Testis (tissue), 5 donors: ENCODE data around the gene COL6A1. TPM values are rescaled to one million over a fixed set of nuclear protein-coding genes. Genes with fewer than 3 reads are reported as not detected.

Source experiments
- DNase-seq: peaks from one replicate; pipeline ENCODE4 v3.0.0-alpha.2; 2019
- H3K27ac ChIP-seq, 2 donors: fragments of 200-600 bp; sonication (generic); one replicate each; pipeline ENCODE4 v1.5.1; 2019
- H3K27me3 ChIP-seq: fragments of 200-600 bp; sonication (generic); one replicate; pipeline ENCODE4 v1.5.1; 2019
- H3K36me3 ChIP-seq: fragments of 200-600 bp; sonication (generic); one replicate; pipeline ENCODE4 v1.5.1; 2017; ENCODE audit warnings: low read depth; ENCODE audit errors: missing control alignments
- H3K4me1 ChIP-seq: fragments of 200-600 bp; sonication (generic); one replicate; pipeline ENCODE4 v1.5.1; 2019
- H3K4me3 ChIP-seq, 2 donors: fragments of 200-600 bp; sonication (generic); one replicate each; pipeline ENCODE4 v1.5.1; 2017 to 2019
- H3K9me3 ChIP-seq: fragments of 200-600 bp; sonication (generic); one replicate; pipeline ENCODE4 v1.5.1; 2017
- POLR2A ChIP-seq: fragments of 450-650 bp; IDR thresholded peaks from one replicate; pipeline ENCODE4 v1.6.1; 2017; ENCODE audit warnings: antibody characterized with exemption, mild to moderate bottlenecking, moderate library complexity
- WGBS, 2 donors: methylation state at CpG; one replicate each; pipeline ENCODE4 v1.1.5; 2018; 5-methylcytosine and 5-hydroxymethylcytosine counted together
- intact Hi-C: fragments of 100-400 bp; cut with DNase I; formaldehyde crosslinking; loops from one replicate; pipeline ENCODE4 v1.15.1; 2023; ENCODE audit warnings: low total_unique reads
- long read RNA-seq, 2 donors: transcript quantifications; one replicate each; lab custom pipeline, GENCODE V29; 2026
- polyA plus RNA-seq: library from polyadenylated mRNA; stranded (reverse); fragments of 350-450 nt; fragmentation: Illumina TruSeq; extraction: RNeasy Lipid Tissue Mini Kit (QIAGEN cat#74804); gene quantifications from one replicate; pipeline ENCODE4 v1.2.3, GENCODE V29; 2014; ENCODE audit warnings: low read depth, low replicate concordance; ENCODE audit not compliant: insufficient read depth
- total RNA-seq, 2 donors: library from RNA; depleted of rRNA; stranded (reverse); fragments of >200 nt; gene quantifications; one replicate each; pipeline ENCODE4 v1.2.3, GENCODE V29; 2016
- TF ChIP-seq, protein P1 (sequence below), 3 experiments: fragments of 450-650 bp in 2 of 3; fragments of 200-600 bp in 1 of 3; sonication (generic) in 1 of 3; IDR thresholded peaks; one replicate each; pipeline ENCODE4 v1.5.1; 2016 to 2019; ENCODE audit warnings: antibody characterized with exemption in 3 of 3, mild to moderate bottlenecking in 2 of 3, moderate library complexity in 1 of 3

Gene COL6A1, protein sequence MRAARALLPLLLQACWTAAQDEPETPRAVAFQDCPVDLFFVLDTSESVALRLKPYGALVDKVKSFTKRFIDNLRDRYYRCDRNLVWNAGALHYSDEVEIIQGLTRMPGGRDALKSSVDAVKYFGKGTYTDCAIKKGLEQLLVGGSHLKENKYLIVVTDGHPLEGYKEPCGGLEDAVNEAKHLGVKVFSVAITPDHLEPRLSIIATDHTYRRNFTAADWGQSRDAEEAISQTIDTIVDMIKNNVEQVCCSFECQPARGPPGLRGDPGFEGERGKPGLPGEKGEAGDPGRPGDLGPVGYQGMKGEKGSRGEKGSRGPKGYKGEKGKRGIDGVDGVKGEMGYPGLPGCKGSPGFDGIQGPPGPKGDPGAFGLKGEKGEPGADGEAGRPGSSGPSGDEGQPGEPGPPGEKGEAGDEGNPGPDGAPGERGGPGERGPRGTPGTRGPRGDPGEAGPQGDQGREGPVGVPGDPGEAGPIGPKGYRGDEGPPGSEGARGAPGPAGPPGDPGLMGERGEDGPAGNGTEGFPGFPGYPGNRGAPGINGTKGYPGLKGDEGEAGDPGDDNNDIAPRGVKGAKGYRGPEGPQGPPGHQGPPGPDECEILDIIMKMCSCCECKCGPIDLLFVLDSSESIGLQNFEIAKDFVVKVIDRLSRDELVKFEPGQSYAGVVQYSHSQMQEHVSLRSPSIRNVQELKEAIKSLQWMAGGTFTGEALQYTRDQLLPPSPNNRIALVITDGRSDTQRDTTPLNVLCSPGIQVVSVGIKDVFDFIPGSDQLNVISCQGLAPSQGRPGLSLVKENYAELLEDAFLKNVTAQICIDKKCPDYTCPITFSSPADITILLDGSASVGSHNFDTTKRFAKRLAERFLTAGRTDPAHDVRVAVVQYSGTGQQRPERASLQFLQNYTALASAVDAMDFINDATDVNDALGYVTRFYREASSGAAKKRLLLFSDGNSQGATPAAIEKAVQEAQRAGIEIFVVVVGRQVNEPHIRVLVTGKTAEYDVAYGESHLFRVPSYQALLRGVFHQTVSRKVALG
- total RNA-seq: 100 to 1,000 TPM; 166 to 178 TPM
- 197 TPM for polyA plus RNA-seq
- long read RNA-seq, donor 1, partial matches to known transcripts: 92 of 114 reads
- long read RNA-seq, donor 1, other reads (novel, unspliced or antisense): 16 of 114 reads
- long read RNA-seq, donor 2, partial matches to known transcripts: 5 of 16 reads
- long read RNA-seq, donor 2, other reads (novel, unspliced or antisense): 8 of 16 reads

DNA sequence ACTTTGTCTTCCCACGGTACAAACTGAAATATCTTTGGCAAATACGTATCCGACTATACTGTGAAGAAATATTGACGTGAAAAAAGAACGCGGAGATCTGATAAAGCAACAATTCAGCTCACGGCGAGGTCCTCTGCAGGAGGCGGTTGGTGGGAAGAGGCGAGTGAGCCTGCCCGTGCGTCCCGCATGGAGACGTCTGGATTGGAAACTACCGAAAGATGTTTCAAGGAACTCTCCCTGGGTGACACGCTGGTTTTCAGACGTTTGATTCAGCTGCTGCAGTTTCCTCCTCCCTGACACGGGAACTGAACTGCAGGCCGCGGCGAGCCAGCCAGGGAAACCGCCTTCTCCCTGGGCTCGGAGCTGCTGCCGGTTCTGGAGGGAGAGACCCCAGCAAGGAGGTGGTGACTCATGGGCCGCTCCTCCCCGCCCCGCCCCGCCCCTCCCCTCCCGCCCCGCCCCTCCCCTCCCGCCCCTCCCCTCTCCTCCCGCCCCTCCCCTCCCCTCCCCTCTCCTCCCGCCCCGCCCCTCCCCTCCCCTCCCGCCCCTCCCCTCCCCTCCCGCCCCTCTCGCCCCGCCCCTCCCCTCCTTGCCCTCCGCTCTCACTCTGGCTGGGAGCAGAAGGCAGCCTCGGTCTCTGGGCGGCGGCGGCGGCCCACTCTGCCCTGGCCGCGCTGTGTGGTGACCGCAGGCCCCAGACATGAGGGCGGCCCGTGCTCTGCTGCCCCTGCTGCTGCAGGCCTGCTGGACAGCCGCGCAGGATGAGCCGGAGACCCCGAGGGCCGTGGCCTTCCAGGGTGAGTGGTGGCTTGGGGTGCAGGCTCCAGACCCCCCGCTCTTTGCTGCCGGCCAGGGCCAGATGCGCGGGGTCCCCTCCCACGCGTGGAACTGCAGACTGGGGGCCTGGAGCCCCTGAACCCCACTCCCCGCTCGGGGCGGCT lies at the start of gene COL6A1:
TSS of gene COL6A1 (plus strand) at position 620 of the 941 bp plus-strand sequence. CDS start at position 701, 81 bp downstream.
- H3K4me3 ChIP-seq: peak within 1 kb of the TSS; percentile 74 to 80
- WGBS, 2 donors: 0 to 2% methylated on average over 26 to 43 of the region's 63 CpGs
- intact Hi-C loops: no loop called here
- H3K9me3 ChIP-seq: no peaks in the 10 kb centered on the region
- no peaks in the 10 kb centered on the region for H3K27me3 ChIP-seq
- H3K4me1 ChIP-seq: peaks cover 9% of the 10 kb centered on the region
- no peaks in the 10 kb centered on the region for H3K36me3 ChIP-seq
- peak; percentile 81 for DNase-seq
- TF ChIP-seq POLR2A: peak; percentile 22
- TF ChIP-seq, protein P1, sequence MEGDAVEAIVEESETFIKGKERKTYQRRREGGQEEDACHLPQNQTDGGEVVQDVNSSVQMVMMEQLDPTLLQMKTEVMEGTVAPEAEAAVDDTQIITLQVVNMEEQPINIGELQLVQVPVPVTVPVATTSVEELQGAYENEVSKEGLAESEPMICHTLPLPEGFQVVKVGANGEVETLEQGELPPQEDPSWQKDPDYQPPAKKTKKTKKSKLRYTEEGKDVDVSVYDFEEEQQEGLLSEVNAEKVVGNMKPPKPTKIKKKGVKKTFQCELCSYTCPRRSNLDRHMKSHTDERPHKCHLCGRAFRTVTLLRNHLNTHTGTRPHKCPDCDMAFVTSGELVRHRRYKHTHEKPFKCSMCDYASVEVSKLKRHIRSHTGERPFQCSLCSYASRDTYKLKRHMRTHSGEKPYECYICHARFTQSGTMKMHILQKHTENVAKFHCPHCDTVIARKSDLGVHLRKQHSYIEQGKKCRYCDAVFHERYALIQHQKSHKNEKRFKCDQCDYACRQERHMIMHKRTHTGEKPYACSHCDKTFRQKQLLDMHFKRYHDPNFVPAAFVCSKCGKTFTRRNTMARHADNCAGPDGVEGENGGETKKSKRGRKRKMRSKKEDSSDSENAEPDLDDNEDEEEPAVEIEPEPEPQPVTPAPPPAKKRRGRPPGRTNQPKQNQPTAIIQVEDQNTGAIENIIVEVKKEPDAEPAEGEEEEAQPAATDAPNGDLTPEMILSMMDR (IDR thresholded peaks at IDR 0.05): no peak
- H3K27ac ChIP-seq: peak within 1 kb of the TSS; percentile 77 to 87

DNA sequence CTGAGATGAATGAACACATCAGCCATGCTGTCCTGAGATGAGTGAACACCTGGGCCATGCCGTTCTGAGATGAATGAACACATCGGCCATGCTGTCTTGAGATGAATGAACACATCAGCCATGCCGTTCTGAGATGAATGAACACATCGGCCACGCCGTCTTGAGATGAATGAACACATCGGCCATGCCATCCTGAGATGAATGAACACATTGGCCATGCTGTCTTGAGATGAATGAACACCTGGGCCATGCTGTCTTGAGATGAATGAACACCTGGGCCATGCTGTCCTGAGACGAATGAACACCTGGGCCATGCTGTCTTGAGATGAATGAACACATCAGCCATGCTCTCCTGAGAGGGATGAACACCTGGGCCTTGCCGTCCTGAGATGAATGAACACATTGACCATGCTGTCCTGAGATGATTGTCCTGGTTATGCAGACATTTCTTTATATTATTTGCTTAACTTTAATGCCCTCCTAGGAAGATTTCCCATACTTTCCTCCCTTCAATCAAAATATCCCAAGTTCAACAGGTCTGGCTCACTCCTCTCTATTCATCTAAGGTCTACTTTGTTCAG lies 48.6 kb upstream of the COL6A1 start:
- Histone ChIP-seq H3K4me1 (no peaks in the 10 kb centered on the region), H3K27ac (no peak overlapping the region), H3K27me3 (no peaks in the 10 kb centered on the region), H3K36me3 (no peaks in the 10 kb centered on the region), H3K9me3 (no peaks in the 10 kb centered on the region), H3K4me3 (no peak overlapping the region)
- no peak for TF ChIP-seq POLR2A
- TF ChIP-seq, protein P1 (IDR thresholded peaks at IDR 0.05): no peak
- intact Hi-C loops: no loop called here
- no peak for DNase-seq
- WGBS, 2 donors: 80 to 82% methylated on average over 9 of the region's 9 CpGs

DNA sequence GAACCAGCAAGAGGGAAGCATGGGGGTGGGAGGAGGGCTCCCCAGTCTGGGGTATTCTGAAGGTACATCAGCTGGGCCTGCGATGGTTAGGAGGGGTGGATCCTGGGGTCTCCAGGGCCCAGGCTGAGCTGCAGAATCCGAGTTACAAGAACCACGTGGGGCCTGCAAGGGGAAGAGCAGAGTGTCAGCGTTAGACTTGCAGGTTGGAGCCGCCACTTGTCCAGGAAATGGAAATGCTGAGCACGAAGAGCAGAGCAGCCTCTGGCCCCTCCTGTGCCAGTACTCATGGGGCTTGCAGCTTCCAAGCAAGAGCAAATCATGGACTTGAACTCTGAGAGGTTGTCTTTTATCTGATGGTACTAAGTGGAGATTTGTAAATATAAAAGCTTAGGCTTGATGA lies 47.5 kb upstream of the COL6A1 start:
- TF ChIP-seq, protein P1 (IDR thresholded peaks at IDR 0.05): no peak
- TF ChIP-seq POLR2A: no peak
- Histone ChIP-seq H3K9me3 (no peaks in the 10 kb centered on the region), H3K4me3 (no peak overlapping the region), H3K27me3 (no peaks in the 10 kb centered on the region), H3K4me1 (no peaks in the 10 kb centered on the region), H3K36me3 (no peaks in the 10 kb centered on the region), H3K27ac (no peak overlapping the region)
- WGBS, 2 donors: 79 to 88% methylated on average over 6 of the region's 6 CpGs
- intact Hi-C loops: no loop called here
- DNase-seq: no peak

DNA sequence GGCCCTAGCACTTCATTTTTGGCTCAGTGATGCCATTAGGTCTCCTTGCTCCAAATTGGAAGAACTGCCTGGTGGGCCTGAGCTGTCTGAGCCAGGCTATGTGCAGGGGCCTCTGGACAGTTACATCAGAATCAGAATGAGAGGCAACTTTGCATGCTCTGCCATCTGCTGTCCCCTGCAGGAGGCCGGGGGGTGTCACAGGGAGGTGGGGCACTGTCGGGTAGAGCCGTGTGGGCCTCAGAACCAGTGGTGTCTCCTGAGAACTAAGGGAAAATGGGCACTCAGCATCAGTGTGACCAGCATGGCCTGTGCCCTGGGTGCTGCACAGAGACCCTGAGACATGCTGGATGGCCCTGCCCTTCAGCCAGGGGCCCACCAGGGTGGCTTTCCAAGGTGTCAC lies 47.0 kb upstream of the COL6A1 start:
- TF ChIP-seq, protein P1 (IDR thresholded peaks at IDR 0.05): no peak
- no peak for TF ChIP-seq POLR2A

More for the DNA sequence above, 47.0 kb upstream of the COL6A1 start:
- H3K27ac ChIP-seq: no peak overlapping the region
- H3K4me1 ChIP-seq: no peaks in the 10 kb centered on the region
- intact Hi-C loops: no loop called here
- H3K36me3 ChIP-seq: no peaks in the 10 kb centered on the region
- WGBS, 2 donors: 88 to 94% methylated on average over 3 of the region's 3 CpGs
- no peaks in the 10 kb centered on the region for H3K27me3 ChIP-seq
- no peak for DNase-seq
- H3K9me3 ChIP-seq: no peaks in the 10 kb centered on the region
- no peak overlapping the region for H3K4me3 ChIP-seq
